H1 (cell line): ENCODE results near the gene PRKCA. TPM values are rescaled to one million over a fixed set of nuclear protein-coding genes. Genes with fewer than 3 reads are reported as not detected.

Experiments
- CTCF ChIA-PET: fragments of 300-600 bp; sonication (Branson Sonifier 250); formaldehyde crosslinking; loops from one replicate; lab custom pipeline; 2021; ENCODE audit not compliant: partially characterized antibody; lab: Charles Lee
- POLR2A ChIA-PET: fragments of 300-600 bp; sonication (Branson Sonifier 250); formaldehyde crosslinking; loops from one replicate; lab custom pipeline; 2021; ENCODE audit warnings: inconsistent platforms; ENCODE audit not compliant: partially characterized antibody; lab: Charles Lee
- DNase-seq, 2 experiments: peaks; one replicate each; pipeline versions ENCODE4 v3.0.0 to v3.0.0-alpha.2; 2010 to 2022; ENCODE audit warnings: low spot score in 2 of 2, low read depth in 1 of 2, mixed read lengths in 1 of 2
- FAIRE-seq: peaks from 2 replicates; lab custom pipeline; 2011; peaks lifted over from hg19 to GRCh38; lab: Jason Lieb, UNC
- H2AFZ ChIP-seq: 2 replicates; pipeline ENCODE4 v1.8.1; 2012; ENCODE audit warnings: low read length, inconsistent platforms
- H2AK5ac ChIP-seq: 2 replicates; pipeline ENCODE4 v1.6.1; 2013; ENCODE audit warnings: low read depth, low read length
- H2BK120ac ChIP-seq: replicated peaks from 2 replicates; pipeline ENCODE3; 2013; ENCODE audit warnings: low read depth, low read length, inconsistent platforms
- H2BK12ac ChIP-seq: 2 replicates; pipeline ENCODE4 v1.6.1; 2013; ENCODE audit warnings: low read depth, low read length
- H2BK15ac ChIP-seq: 2 replicates; pipeline ENCODE4 v1.6.1; 2013; ENCODE audit warnings: low read length
- H2BK20ac ChIP-seq: 2 replicates; pipeline ENCODE4 v1.6.1; 2013; ENCODE audit warnings: low read length
- H2BK5ac ChIP-seq: 2 replicates; pipeline ENCODE4 v1.6.1; 2013; ENCODE audit warnings: low read depth, low read length
- H3K14ac ChIP-seq: 2 replicates; pipeline ENCODE4 v1.6.1; 2013; ENCODE audit warnings: inconsistent platforms; ENCODE audit not compliant: insufficient read length
- H3K18ac ChIP-seq: 2 replicates; pipeline ENCODE4 v1.6.1; 2013; ENCODE audit warnings: low read length; ENCODE audit errors: extremely low read depth
- H3K23ac ChIP-seq: 2 replicates; pipeline ENCODE4 v1.6.1; 2013; ENCODE audit warnings: inconsistent platforms; ENCODE audit not compliant: insufficient read length
- H3K23me2 ChIP-seq: 2 replicates; pipeline ENCODE4 v1.6.1; 2013; ENCODE audit warnings: low read depth, low read length
- H3K27ac ChIP-seq: 2 replicates; pipeline ENCODE4 v1.6.1; 2011; ENCODE audit warnings: low read depth, low read length, inconsistent platforms
- H3K27me3 ChIP-seq, 4 experiments: replicated peaks in 1 of 4; 1 replicate in 1 of 4; 2 replicates in 3 of 4; pipeline versions ENCODE4 v1.6.1 to v1.8.1; 2011 to 2013; ENCODE audit warnings: low read length in 3 of 4, mild to moderate bottlenecking in 3 of 4, inconsistent platforms in 2 of 4, mixed read lengths in 2 of 4, moderate library complexity in 1 of 4; ENCODE audit not compliant: control insufficient read depth in 3 of 4, insufficient read depth in 3 of 4; ENCODE audit errors: extremely low read depth in 1 of 4
- H3K36me3 ChIP-seq, 4 experiments: 2 replicates each; pipeline versions ENCODE4 v1.6.1 to v1.8.1; 2011 to 2013; ENCODE audit warnings: mild to moderate bottlenecking in 4 of 4, low read length in 3 of 4, moderate library complexity in 2 of 4, control low read depth in 1 of 4, inconsistent platforms in 1 of 4; ENCODE audit not compliant: insufficient read depth in 4 of 4, control insufficient read depth in 2 of 4
- H3K4ac ChIP-seq: replicated peaks from 2 replicates; pipeline ENCODE3; 2013; ENCODE audit warnings: low read length, low read depth, mixed read lengths, inconsistent platforms; ENCODE audit not compliant: insufficient read length
- H3K4me1 ChIP-seq, 4 experiments: replicated peaks in 1 of 4; 1 replicate in 1 of 4; 2 replicates in 3 of 4; pipeline versions ENCODE4 v1.6.1 to v1.8.1; 2011 to 2013; ENCODE audit warnings: low read length in 3 of 4, inconsistent platforms in 2 of 4, mixed read lengths in 1 of 4; ENCODE audit not compliant: insufficient read depth in 4 of 4, control insufficient read depth in 3 of 4
- H3K4me2 ChIP-seq, 2 experiments: 2 replicates each; pipeline versions ENCODE4 v1.6.1 to v1.8.1; 2011 to 2013; ENCODE audit warnings: low read depth in 2 of 2, low read length in 2 of 2, control low read depth in 1 of 2, inconsistent platforms in 1 of 2, mild to moderate bottlenecking in 1 of 2; ENCODE audit not compliant: insufficient read depth in 1 of 2
- H3K4me3 ChIP-seq, 4 experiments: fragments of 200-600, 300-600 bp in 1 of 4; sonication (generic), shearing (Covaris generic), sonication (Bioruptor Twin) in 1 of 4; 2 replicates each; pipeline versions ENCODE4 v1.5.1 to v1.8.1; 2011 to 2016; ENCODE audit warnings: low read length in 4 of 4, low read depth in 3 of 4, control low read depth in 2 of 4, inconsistent platforms in 2 of 4, mild to moderate bottlenecking in 2 of 4, mixed read lengths in 1 of 4, moderate library complexity in 1 of 4; ENCODE audit not compliant: insufficient read depth in 2 of 4; ENCODE audit errors: extremely low read depth in 1 of 4
- H3K56ac ChIP-seq: replicated peaks from 2 replicates; pipeline ENCODE3; 2013; ENCODE audit warnings: low read depth, mild to moderate bottlenecking, mixed read lengths, low read length, inconsistent platforms; ENCODE audit not compliant: insufficient read length
- H3K79me1 ChIP-seq: 2 replicates; pipeline ENCODE4 v1.6.1; 2013; ENCODE audit warnings: low read depth, low read length, control low read depth
- H3K79me2 ChIP-seq, 2 experiments: 2 replicates each; pipeline versions ENCODE4 v1.6.1 to v1.8.1; 2012 to 2013; ENCODE audit warnings: low read length in 2 of 2, mild to moderate bottlenecking in 2 of 2, inconsistent platforms in 1 of 2; ENCODE audit not compliant: insufficient read depth in 2 of 2, control insufficient read depth in 1 of 2
- H3K9ac ChIP-seq, 4 experiments: replicated peaks in 1 of 4; 1 replicate in 1 of 4; 2 replicates in 3 of 4; pipeline versions ENCODE4 v1.6.1 to v1.8.1; 2011 to 2013; ENCODE audit warnings: low read depth in 3 of 4, low read length in 3 of 4, control low read depth in 2 of 4, mild to moderate bottlenecking in 2 of 4, moderate library complexity in 2 of 4, inconsistent platforms in 1 of 4; ENCODE audit errors: extremely low read depth in 1 of 4
- H3K9me3 ChIP-seq, 2 experiments: 2 replicates each; pipeline versions ENCODE4 v1.6.1 to v1.8.1; 2012 to 2013; ENCODE audit warnings: mild to moderate bottlenecking in 2 of 2, moderate library complexity in 2 of 2, control low read depth in 1 of 2, inconsistent platforms in 1 of 2, low read depth in 1 of 2, low read length in 1 of 2, mixed read lengths in 1 of 2; ENCODE audit not compliant: insufficient read depth in 2 of 2
- H4K20me1 ChIP-seq, 2 experiments: replicated peaks in 1 of 2; 2 replicates each; pipeline versions ENCODE3 to v1.8.1; 2011 to 2013; ENCODE audit warnings: inconsistent platforms in 2 of 2, low read length in 2 of 2, mild to moderate bottlenecking in 1 of 2; ENCODE audit not compliant: insufficient read depth in 2 of 2, control insufficient read depth in 1 of 2
- H4K5ac ChIP-seq: 2 replicates; pipeline ENCODE4 v1.6.1; 2013; ENCODE audit warnings: low read length, low read depth, mixed read lengths, inconsistent platforms; ENCODE audit not compliant: insufficient read length
- H4K8ac ChIP-seq: 2 replicates; pipeline ENCODE4 v1.8.0; 2013; ENCODE audit warnings: mild to moderate bottlenecking, moderate library complexity, low read length, inconsistent platforms; ENCODE audit not compliant: insufficient read depth; ENCODE audit errors: extremely low read depth
- H4K91ac ChIP-seq: replicated peaks from 2 replicates; pipeline ENCODE3; 2013; ENCODE audit warnings: low read length, mixed read lengths, inconsistent platforms; ENCODE audit not compliant: insufficient read length
- CTBP2 ChIP-seq: IDR thresholded peaks from 2 replicates; pipeline ENCODE4 v1.7.0; 2011; ENCODE audit warnings: borderline replicate concordance, mild to moderate bottlenecking, moderate library complexity, mixed read lengths, low read length; ENCODE audit not compliant: insufficient read depth, insufficient read length
- CTCF ChIP-seq, 3 experiments: IDR thresholded peaks; 1 replicate in 2 of 3; 2 replicates in 1 of 3; pipeline versions ENCODE4 v1.5.1 to v1.6.1; 2011; ENCODE audit warnings: low read length in 3 of 3, mild to moderate bottlenecking in 3 of 3, inconsistent platforms in 2 of 3, low read depth in 1 of 3, moderate library complexity in 1 of 3; ENCODE audit not compliant: insufficient read depth in 1 of 3; ENCODE audit errors: control extremely low read depth in 1 of 3
- JUN ChIP-seq: IDR thresholded peaks from 2 replicates; pipeline ENCODE4 v1.6.1; 2011; ENCODE audit warnings: low read depth, mild to moderate bottlenecking, improper control_type of control experiment, low read length
- SP1 ChIP-seq: IDR thresholded peaks from 2 replicates; pipeline ENCODE4 v1.6.1; 2011; ENCODE audit warnings: low read depth, low read length
- SRF ChIP-seq: IDR thresholded peaks from 2 replicates; pipeline ENCODE4 v1.6.1; 2011; ENCODE audit warnings: mild to moderate bottlenecking, low read depth, low read length, moderate library complexity
- TCF12 ChIP-seq: IDR thresholded peaks from 2 replicates; pipeline ENCODE4 v1.6.1; 2011; ENCODE audit warnings: low read depth, mild to moderate bottlenecking, low read length
- TEAD4 ChIP-seq: IDR thresholded peaks from 2 replicates; pipeline ENCODE4 v1.6.1; 2012; ENCODE audit warnings: low read depth, low read length, inconsistent platforms, mixed read lengths
- ZNF274 ChIP-seq: IDR thresholded peaks from 2 replicates; pipeline ENCODE4 v1.7.0; 2012; ENCODE audit warnings: low read length, borderline replicate concordance; ENCODE audit errors: extremely low read depth
- WGBS, 2 experiments: shearing (Covaris generic) in 1 of 2; methylation state at CpG; one replicate each; pipeline versions ENCODE4 v1.1.6 to v1.1.7; 2013 to 2015; ENCODE audit warnings: low lambda C conversion rate in 2 of 2, mixed read lengths in 2 of 2, inconsistent platforms in 1 of 2, low coverage in 1 of 2, missing lambda C conversion rate in 1 of 2; ENCODE audit not compliant: insufficient replicate concordance in 2 of 2, insufficient coverage in 1 of 2, insufficient read length in 1 of 2; ENCODE audit errors: extremely low coverage in 1 of 2, missing lambda C conversion rate in 1 of 2; 5-methylcytosine and 5-hydroxymethylcytosine counted together
- polyA plus RNA-seq, 7 experiments: library from polyadenylated mRNA; depleted of rRNA in 3 of 7; stranded (reverse) in 5 of 7; unstranded in 2 of 7; fragments of >200 nt in 5 of 7; fragments of 200-250 nt in 2 of 7; gene quantifications; 1 replicate in 5 of 7; 2 replicates in 1 of 7; 4 replicates in 1 of 7; pipeline versions ENCODE4 v1.2.1 to v1.2.3, GENCODE V29; 2011 to 2013; ENCODE audit warnings: missing spikeins in 2 of 7, mixed read lengths in 2 of 7
- total RNA-seq: library from RNA; stranded (reverse); fragmentation: NEBNext Ultra II Directional; extraction: Animal tissue kit (Norgen Biotek cat#: 25700); gene quantifications from 2 replicates; pipeline ENCODE4 v1.2.1, GENCODE V29; 2021

PRKCA gene
- total and polyA plus RNA-seq, 2 of the 8 experiments (the other 6 are each of a cell fraction or from before 2014, with no cell fraction given), result 5.8 to 17.8 TPM

GRCh38 chr17:66655461-66655860 lies 353.0 kb downstream of the PRKCA start:
- no peak for DNase-seq
- no peak overlapping the region for H4K5ac ChIP-seq
- no peak overlapping the region for H3K23ac ChIP-seq
- H4K20me1 ChIP-seq, result no peaks in the 10 kb centered on the region
- no peak overlapping the region for H3K18ac ChIP-seq
- H2AFZ ChIP-seq, result no peak overlapping the region
- H3K14ac ChIP-seq, result no peak overlapping the region
- no peaks in the 10 kb centered on the region for H3K79me1 ChIP-seq
- no peak overlapping the region for H2BK15ac ChIP-seq
- 77% methylated on average over 2 of the region's 2 CpGs; no CpG with 5 or more reads in 1 of the 2 experiments for WGBS, 2 experiments
- H2BK20ac ChIP-seq, result no peak overlapping the region
- no peak overlapping the region for H4K8ac ChIP-seq
- H3K27ac ChIP-seq, result no peak overlapping the region
- H3K4me1 ChIP-seq, result peaks cover 0 to 6% (median 2%) of the 10 kb centered on the region in 4 experiments; a peak in 1 of 7 replicates
- no peak overlapping the region for H4K91ac ChIP-seq
- ChIA-PET POLR2A (interaction anchor here (1.3 kb wide), 1 partner anchor 10 kb away, joined by 3 read pairs; no protein-coding TSS in a partner anchor), CTCF (interaction anchor here (0.9 to 1.5 kb wide), 3 partner anchors 10 to 15 kb away, joined by 3 to 4 read pairs (median 3); no protein-coding TSS in a partner anchor)
- H2BK12ac ChIP-seq, result no peak overlapping the region
- no peak for TF ChIP-seq CTBP2
- no peak for TF ChIP-seq SP1
- no peak for TF ChIP-seq SRF
- no peak for TF ChIP-seq CTCF (IDR thresholded peaks at IDR 0.05; ENCODE audit: control extremely low read depth in 1 of 3, insufficient read depth in 1 of 3, low read depth in 1 of 3, low read length in 3 of 3)
- TF ChIP-seq TCF12, result no peak
- TF ChIP-seq TEAD4, result no peak
- no peak for TF ChIP-seq JUN
- TF ChIP-seq ZNF274, result no peak
- H3K23me2 ChIP-seq, result no peaks in the 10 kb centered on the region
- H3K79me2 ChIP-seq, result no peaks in the 10 kb centered on the region
- H3K4me3 ChIP-seq, result no peak overlapping the region
- no peak for FAIRE-seq
- no peak overlapping the region for H2BK120ac ChIP-seq
- H3K4me2 ChIP-seq, result no peak overlapping the region
- no peak overlapping the region for H3K56ac ChIP-seq
- no peak overlapping the region for H3K4ac ChIP-seq
- H2AK5ac ChIP-seq, result no peak overlapping the region
- H3K36me3 ChIP-seq, result no peaks in the 10 kb centered on the region
- no peak overlapping the region for H2BK5ac ChIP-seq
- H3K27me3 ChIP-seq, result no peaks in the 10 kb centered on the region
- H3K9me3 ChIP-seq, result no peaks in the 10 kb centered on the region
- H3K9ac ChIP-seq, result no peak overlapping the region
